Hematopoietic multipotent progenitor cell treated with erythropoietin and hydrocortisone succinate and interleukin-3 and kit ligand, for 4 days (in vitro differentiated cells): ENCODE data around the gene KCNJ16.
A peak's percentile ranks its signal among the peaks of the same experiment; 100 is the strongest.

Source experiments
- DNase-seq: peaks from one replicate; pipeline ENCODE4 v3.0.0-alpha.2; 2015

KCNJ16 gene

DNA sequence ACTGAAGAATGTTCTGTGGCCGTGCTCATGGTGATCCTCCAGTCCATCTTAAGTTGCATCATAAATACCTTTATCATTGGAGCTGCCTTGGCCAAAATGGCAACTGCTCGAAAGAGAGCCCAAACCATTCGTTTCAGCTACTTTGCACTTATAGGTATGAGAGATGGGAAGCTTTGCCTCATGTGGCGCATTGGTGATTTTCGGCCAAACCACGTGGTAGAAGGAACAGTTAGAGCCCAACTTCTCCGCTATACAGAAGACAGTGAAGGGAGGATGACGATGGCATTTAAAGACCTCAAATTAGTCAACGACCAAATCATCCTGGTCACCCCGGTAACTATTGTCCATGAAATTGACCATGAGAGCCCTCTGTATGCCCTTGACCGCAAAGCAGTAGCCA, 57.5 kb downstream of the KCNJ16 start:
- no peak for DNase-seq

DNA sequence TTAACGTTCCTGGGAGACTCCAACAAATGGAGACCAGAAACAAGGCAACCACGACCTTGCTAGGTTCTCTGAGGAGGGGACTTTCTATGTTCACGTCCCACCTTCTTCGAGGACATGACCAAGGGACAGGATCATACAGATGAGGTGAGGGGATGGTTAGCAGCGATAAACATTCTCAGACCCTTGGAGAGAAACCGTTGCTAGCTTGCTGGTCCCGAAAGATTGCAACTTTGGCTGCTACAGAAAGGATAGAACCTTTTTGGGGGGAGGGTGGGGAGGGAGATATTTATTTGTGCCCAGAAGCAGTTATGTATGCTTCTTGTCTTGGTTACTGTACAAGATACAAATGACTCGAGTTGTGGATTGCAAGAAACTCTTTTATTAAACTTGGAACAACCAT, 59.0 kb downstream of the KCNJ16 start:
- no peak for DNase-seq

DNA sequence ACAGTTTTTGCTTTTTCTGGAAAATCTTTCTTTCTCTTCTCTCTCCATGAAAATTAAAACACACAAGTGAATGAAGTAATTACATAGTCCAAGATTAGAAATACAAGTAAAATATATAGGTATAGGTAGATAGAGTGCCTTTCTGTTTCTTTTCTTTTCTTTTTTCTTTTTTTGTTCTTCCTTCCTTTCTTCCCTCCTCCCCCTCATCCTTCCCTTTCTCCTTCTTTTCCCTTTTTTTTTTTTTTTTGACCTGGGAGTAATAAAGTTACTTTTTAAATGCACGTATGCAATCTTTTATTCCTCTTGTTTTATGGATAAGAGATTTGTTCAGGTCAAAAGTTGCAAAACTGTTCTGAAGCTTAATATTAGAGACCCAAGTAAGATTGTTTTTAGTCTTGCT, 59.8 kb downstream of the KCNJ16 start:
- no peak for DNase-seq

DNA sequence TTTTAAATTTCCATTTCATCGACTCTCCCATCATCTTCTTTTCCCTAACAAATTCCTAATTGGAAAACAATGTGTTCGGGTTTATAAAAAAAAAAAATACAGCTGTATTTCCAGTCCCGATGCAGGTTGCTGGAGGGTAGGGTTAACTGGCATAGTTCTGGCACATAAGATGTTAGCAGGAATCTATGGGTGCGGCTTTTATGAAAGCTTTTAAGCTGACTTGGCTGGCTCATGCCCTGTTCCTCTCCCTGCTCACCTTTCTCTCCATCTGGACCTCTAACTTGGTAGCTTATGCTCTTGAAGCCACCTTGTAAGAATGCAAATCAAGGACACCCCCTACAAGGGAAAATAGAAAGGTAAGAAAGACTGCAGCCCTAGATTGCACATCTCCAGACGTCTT, 61.1 kb downstream of the KCNJ16 start:
- DNase-seq: no peak

DNA sequence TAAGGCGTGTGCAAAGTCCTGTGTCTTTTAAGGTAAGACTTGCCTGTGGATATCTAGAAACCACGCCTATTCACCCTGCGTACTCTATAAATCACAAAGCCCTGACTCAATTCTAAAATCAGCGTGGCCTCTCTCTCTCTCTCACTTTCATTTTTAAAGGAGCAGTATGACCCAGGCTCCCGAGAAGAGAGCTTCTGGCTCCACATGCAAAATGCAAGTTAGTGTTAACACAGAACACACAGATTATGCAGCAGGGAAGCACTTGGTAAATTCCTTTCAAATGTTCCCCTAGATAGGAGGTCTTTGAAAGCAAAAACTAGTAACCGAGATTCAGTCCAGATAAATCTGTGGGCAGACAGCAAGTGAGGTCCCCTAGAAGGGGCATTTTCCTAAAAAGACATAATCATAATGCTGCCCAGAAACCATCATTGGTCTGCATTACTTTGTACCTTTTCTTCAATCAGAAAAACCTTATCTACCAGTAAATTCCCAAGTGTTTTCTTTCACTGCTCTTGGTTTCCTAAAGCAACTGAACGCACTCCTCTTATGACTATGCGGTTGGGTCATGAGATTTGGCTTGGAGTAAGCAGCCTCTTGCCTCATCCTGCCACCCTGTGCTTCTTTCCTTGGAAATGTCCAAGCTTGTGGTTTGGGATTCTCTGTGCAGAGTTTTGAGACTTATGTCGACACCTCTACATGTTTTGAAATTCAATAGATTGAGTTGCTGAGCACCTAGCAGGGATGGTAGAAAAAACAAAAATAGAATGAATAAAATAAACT, 62.6 kb downstream of the KCNJ16 start:
- no peak for DNase-seq

DNA sequence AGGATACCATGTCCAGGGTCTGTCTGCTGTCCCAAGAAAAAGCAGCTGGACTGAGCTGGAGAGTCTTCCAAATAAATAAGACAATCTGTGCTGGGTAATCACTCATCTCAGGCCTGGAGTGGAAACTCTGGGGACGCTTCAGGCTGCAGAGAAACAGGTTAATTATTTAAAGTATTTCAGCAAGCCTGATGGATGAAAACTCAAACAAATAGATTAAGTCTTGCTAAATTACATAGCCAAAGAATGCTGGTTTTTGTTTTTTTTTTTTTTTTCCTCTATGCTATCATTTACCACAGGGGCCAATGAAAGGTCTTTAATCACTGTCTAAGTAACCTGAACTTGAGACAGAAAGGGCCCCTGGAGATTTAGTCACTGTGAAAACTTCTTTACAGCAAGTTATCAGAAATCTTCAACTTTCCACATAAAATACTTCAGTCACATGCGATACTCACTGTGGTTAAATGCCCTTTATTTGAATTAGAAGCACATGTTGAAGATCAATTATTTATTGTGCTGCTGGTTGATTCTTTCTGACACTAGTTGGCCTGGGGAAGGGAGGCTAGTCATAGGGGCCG, 63.4 kb downstream of the KCNJ16 start:
- DNase-seq: no peak

DNA sequence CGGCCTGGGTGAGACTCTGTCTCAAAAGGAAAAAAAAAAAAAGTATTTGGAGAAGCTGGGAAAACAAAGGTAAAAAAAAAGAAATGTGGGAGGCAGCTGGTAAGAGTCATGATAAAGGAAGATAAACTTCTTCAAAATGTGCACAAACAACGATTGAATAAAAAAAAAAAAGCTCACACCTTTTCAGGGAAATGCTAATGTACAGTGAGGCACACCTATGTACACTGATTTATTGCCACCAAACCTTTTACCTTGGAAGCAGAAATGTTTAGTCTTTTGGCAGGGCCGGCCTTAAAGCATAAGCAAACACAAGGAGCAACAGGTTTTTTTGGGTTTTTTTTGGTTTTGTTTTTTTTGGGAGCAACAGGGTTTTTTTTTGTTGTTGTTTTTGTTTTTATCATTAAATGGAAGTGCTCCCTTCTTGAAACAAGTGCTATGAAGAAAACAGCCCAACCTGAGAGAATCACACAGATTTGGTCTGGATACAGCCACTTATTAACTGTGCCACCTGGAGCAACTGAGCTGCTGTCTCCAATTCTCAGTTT, 64.5 kb downstream of the KCNJ16 start:
- DNase-seq: no peak

DNA sequence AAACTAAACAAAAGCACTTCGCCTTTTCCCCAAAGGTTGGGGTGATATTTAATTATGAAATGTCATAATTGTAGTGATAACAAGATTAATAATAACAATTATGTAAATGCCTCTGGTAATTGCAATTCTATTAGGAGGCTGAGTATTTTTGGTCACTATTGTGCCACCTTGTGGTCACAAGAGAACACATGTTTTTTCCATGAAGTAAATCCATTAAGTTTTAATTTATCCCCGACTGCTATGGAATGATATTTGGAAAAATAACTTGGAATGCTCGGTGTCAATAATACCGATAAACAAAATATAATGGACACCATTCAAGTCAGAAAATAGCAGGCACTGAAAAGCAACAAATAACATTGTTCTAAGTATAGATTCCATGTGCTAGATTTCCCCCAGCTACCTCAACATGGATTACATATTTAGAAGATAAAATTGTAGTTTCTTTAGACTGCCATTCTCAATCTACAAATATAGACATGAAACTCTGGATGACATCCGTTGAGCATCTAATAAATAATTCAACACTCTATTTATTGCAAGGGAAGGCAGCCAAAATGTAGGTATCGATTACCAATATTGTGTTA, 69.3 kb downstream of the KCNJ16 start:
- DNase-seq: peak; percentile 50

DNA sequence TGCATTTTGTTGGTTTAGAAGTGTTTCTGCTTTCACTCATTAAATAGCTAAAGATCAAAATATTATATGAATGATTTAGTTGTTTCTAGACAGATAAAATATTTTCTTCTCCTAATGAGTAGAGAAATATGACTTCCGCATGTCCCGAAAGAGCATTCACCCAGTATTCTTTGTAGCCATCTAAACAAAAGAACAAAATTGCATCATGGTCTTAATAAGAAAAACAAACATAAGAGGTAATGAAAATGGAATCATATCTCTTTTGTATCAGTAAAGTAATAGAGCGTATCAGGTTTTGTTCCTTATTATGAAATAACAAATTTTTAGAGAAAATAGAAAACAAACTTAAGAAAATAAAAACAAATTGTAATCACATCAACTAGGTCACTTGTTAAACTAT, 78.2 kb downstream of the KCNJ16 start:
- DNase-seq: no peak

DNA sequence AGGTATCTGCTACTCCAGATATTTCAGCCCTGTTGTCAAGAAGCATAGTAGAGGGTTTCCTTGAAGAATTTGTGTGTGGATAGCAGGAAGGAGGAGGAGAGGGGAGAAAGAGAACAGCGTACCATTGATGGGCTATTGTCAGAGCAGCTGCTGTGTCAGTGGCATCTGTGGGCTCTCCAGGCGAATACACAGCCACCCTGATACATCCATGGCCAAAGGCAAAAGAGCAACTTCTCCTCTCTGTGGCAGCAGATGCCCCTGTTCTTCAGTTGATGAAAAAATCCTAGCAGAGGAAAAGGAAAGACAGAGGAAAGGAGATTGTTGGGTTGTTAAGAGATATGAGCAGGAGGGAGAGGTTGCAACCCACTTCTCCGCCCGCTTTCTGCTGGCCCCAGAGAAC, 82.1 kb downstream of the KCNJ16 start:
- DNase-seq: no peak

DNA sequence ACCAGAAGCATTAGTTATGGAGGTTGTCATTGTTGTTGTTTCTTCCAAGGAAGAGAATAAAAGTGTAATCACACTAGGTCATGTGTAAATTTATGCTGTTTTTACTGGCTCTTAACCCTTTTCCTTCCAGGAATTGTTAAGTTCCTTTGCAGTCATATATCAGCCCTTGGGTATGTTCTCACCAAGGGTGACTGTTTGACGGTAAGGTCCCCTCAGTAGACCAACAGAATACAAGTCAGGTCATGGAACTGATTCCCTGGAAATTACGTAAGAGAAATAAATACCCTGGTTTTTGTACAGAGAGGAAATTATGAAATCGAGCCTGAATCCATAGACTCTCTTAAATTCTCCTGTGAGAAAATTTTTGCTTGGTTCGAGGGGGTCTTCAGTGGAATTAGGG, 83.2 kb downstream of the KCNJ16 start:
- no peak for DNase-seq

DNA sequence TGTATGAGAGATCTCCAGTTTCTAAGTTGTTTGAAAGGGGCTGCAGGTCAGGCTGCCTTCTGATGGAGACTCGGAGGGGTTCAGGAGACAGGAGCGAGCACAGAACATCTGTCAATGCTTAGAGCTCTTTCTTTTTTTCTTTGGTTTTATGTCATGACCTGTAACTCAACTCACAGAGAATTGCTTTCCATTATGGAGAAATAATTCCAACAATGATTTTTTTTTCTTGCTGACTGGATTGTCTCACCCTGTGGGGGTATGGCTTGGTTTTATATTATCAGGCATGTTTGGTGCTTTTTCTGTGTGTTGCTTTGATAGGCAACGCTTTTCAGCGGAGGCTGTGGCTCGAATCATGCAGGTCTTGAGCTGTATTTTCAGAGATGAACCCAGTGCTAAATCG, 83.6 kb downstream of the KCNJ16 start:
- DNase-seq: no peak

DNA sequence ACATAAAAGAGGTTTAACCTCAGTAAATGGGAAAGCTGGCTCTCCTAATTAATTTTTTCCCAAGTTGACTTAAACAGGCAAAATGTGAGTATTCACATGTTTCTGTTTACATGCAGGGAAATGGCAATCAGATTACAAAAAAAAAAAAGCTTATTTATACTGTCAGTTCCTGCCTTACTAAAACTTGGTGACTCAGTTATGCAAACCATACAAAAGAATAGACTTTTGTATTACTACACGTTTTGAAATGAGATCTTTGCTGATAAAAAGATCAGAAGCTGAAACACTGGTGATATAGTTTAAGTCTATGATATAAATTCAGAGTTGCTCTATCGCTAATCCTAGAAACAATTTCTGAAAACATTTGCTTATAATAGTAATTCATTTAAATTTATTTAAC, 85.0 kb downstream of the KCNJ16 start:
- no peak for DNase-seq

DNA sequence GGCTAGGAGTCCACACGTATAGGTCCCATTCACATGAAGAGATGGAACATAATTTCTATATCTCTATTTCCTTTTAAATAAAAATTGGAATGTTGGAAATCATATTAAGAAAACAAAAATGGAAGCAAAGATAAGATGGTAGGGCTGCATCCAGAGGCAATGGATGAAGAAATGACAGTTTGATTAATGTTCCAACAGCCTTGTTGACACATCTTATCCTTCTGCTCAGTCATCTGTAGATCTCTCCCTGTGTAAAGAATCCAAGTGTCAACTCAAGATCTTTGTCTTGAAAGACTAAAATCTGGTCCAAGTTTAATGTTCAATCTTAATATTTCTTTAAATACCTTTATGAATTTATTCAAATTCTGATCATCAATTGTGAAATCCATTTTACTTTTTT, 86.5 kb downstream of the KCNJ16 start:
- DNase-seq: no peak

DNA sequence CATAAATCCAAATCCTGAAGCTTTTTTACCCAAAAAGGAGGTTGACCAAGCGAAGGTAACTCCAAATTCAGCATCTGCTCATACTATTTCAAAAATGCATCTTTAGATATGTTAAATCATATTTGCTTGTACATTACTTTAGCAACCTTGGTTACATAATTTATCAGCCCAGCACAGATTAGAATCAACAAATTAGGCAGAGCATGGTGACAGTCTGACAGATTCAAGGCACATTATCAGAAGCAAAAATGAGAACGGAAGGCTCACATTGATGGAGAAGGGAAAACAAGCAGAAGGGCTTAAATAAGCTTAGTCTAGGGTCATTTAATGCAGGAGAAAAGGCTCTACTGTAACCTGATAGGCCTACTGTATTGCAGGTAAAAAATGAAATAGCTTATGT, 90.4 kb downstream of the KCNJ16 start:
- no peak for DNase-seq

DNA sequence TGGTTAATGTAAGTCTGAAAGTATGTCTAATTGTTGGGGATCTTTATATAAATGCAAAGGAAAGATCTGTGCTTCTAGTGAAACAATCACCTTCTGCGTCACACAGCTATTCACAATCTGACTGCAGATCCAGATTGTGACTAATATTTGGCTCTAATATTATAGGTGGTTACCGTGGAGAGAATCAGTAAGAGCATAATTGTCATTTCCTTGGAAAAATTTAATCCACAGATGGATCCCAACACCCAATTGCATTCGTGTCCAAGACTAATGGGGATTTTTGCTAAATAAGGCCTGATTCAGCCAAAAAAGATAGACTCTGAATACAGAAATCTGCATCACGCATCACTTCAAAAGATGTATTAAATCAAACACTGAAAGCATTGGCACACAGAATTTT, 91.6 kb downstream of the KCNJ16 start:
- no peak for DNase-seq

DNA sequence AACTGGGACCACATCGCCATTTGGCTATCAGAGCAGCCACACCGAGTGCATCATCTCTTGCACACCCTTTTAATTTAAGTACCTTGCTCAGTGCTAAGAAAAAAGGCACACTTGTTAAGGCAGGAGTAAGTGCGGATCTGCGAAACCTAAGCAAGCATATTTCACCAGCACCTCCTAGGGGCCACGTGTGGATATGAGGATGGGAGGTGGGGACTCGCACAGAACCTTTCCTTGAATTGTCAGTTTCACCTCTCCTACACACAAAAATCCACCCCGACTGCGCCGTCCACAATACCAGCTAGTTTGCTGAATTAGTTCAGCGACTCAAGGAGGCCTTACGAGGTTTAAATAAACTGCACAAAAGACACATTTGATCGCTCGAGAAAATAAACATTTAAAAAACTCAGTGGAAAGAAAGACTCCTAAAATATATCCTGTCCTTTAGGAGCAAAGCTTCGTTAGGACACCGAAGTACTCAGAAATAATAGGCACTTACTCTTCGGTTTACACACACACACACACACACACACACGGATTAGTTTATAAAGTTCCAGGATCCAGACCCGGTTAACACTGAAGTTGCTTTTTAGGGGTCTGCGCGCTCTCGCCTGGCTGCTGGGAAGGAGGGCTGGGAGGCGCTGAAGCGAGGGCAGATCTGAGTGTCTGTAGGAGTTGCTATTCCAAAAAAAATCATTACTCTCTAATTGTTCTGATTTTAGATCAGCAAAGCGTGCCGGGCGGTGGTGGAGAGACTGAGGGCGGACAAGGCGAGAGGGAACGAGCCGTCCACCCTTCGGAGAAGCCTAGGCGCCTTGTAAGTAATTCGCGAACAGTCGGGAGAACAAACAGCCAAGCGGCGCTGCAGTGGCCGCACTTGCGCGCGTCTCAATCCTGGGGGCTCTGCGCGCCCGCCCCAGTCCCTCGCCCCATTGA, 93.3 kb downstream of the KCNJ16 start:
- peak; percentile 80 for DNase-seq

DNA sequence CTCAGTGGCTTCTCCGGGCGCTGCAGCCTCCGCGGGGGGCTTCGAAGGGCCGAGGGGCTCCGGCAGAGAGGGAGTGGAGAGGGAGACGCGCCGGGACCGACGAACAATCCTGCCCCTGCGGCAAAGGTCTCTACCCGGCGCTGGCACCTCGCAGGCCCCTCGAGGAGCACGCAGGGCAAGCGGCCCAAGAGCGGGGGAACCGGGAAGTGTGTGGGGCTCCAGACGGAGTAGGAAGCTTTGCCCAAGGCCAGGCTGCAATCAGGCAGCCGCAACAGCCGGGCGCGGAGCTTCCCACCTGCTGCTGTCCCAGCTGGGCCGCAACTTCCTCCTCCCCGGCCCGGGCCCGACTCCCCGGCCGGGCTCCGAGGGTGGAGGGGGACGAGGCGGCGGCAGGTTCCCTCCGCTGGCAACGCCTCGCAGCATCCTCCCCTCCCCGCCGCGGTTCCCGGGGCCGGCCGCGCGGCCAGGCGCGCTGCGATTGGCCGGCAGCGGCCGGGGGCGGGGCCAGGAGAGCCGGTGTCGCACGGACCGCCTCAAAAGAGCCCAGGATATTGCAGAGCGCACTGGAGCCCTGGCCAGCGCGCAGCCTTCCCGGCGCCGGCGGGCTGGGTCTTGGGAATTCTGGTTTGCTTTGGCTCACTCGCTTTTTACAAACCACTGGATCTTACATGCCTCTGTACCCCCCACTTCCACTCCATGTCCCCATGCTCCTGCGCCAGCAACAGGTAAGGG, 94.1 kb downstream of the KCNJ16 start, which contains the start of gene KCNJ2:
TSS of gene KCNJ2 (plus strand) at position 556 of the 732 bp plus-strand sequence. CDS start 5,508 bp downstream, outside the sequence.
- peak; percentile 92 for DNase-seq

DNA sequence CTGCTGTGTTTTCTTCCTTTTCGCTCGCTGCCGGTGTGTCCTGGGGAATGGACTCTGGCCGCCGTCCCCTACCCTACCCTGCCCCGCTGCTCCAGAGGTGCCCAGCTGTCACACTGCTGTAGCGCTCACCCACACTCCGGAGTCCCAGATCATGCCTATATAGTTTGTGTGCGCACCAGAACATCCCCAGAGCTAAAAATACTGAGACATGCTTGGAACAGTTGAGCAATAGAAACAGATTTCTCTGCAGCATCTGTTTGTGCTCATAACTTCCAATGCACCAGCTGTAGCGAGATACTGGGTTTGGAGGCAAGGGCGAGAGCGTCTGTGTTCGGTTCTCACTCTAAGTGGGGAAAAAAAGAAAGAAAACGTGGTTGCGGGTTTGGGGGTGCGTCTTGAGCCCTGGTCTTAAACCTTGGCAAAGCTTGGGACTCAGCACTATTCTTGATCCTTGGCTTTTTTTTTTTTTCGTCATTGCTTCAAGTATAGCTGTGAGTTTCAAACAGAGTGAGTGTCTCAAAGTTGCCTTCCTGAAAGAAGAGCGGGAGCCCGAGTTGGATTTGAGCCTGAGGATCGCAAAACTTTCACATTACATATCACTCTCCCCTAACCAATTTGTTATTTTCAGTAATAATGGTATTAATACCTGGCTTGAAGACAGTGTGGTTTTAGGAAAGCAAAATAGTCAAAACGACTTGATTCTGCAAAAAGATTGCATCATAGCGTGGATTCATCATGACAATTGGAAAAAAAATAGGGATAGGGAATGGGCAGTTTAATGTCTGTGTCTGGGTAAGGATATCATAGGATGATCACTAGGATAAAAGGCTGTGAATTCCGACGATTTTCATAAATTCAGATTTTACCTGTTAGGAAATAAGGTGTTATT, 94.9 kb downstream of the KCNJ16 start:
- DNase-seq: peak; percentile 34

DNA sequence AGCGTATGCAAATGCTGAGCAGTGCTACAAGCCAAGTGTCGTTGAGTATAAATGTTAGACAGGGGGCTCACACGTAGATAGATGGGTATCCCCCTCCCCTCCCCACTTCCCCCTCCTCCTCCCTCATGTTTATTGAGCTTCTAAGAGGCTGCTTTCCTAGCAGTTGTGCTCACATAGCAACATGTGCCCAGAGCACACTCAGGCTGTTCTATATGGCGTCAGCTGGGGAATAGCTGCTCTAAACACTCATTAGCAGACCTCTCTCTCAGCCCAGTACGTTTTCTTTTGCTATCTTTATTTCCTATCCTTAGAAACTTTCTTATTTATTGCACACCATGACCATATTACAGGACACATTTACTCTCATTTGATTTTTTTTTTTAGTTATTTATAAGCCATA, 96.1 kb downstream of the KCNJ16 start:
- no peak for DNase-seq

DNA sequence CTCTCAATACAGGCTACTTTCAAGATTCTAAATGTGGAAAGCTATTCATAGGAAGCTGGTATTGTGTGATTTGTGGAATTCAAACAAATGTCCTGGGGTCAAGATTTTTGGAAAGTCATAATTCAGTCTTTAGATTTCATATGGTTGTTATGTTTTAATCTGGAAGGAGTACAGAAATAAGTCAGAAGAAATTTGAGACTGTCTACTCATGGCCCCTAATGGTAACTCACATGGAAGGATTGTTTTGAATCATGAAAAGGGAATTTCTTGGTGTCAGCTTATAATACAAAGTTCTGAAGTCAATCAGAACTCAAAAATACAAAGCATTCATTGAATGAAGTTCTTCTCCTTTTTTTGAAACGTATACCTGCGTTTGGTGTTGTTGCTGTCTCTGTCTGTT, 97.4 kb downstream of the KCNJ16 start:
- no peak for DNase-seq
